Vagina (tissue), 2 donors: ENCODE measurements around the gene SLC16A12. TPM values are rescaled to one million over a fixed set of nuclear protein-coding genes. Genes with fewer than 3 reads are reported as not detected.

ENCODE experiments used
- DNase-seq, 2 donors: peaks; one replicate each; pipeline ENCODE4 v3.0.0-alpha.2; 2017; ENCODE audit errors: extremely low spot score in 2 of 2
- H3K27ac ChIP-seq: fragments of 200-600 bp; sonication (generic); one replicate; pipeline ENCODE4 v1.5.1; 2019
- H3K27me3 ChIP-seq: fragments of 200-600 bp; sonication (generic); one replicate; pipeline ENCODE4 v1.5.1; 2019
- H3K36me3 ChIP-seq, 2 donors: fragments of 200-600 bp; sonication (generic); one replicate each; pipeline ENCODE4 v1.5.1; 2017 to 2019
- H3K4me1 ChIP-seq: fragments of 200-600 bp; sonication (generic); one replicate; pipeline ENCODE4 v1.5.1; 2019
- H3K4me3 ChIP-seq, 2 donors: fragments of 200-600 bp; sonication (generic); 1 replicate in 1 of 2; 2 replicates in 1 of 2; pipeline ENCODE4 v1.5.1; 2016 to 2019
- H3K9me3 ChIP-seq: fragments of 200-600 bp; sonication (generic); one replicate; pipeline ENCODE4 v1.5.1; 2019
- POLR2A ChIP-seq, 2 donors: fragments of 450-650 bp; IDR thresholded peaks; one replicate each; pipeline ENCODE4 v1.6.1; 2017; ENCODE audit warnings: antibody characterized with exemption in 2 of 2, mild to moderate bottlenecking in 2 of 2, moderate library complexity in 2 of 2
- POLR2AphosphoS5 ChIP-seq, 2 donors: sonication (generic); formaldehyde crosslinking; IDR thresholded peaks; one replicate each; pipeline ENCODE4 v1.9.0; 2017; ENCODE audit warnings: antibody characterized with exemption in 2 of 2, mild to moderate bottlenecking in 2 of 2, low read depth in 1 of 2; ENCODE audit not compliant: insufficient read depth in 1 of 2
- intact Hi-C: fragments of 100-400 bp; cut with DNase I; formaldehyde crosslinking; loops from one replicate; pipeline ENCODE4 v1.15.1; 2023
- total RNA-seq: library from RNA; depleted of rRNA; stranded (reverse); fragments of >200 nt; gene quantifications from one replicate; pipeline ENCODE4 v1.2.3, GENCODE V29; 2016
- TF ChIP-seq, protein P1 (sequence below), 3 experiments: fragments of 450-650 bp in 2 of 3; fragments of 200-600 bp in 1 of 3; sonication (generic) in 1 of 3; IDR thresholded peaks; one replicate each; pipeline ENCODE4 v1.5.1; 2017 to 2019; ENCODE audit warnings: antibody characterized with exemption in 3 of 3, mild to moderate bottlenecking in 2 of 3, moderate library complexity in 2 of 3

Gene SLC16A12
- total RNA-seq, 1 donor from 2014 or later, result 3.7 TPM

DNA sequence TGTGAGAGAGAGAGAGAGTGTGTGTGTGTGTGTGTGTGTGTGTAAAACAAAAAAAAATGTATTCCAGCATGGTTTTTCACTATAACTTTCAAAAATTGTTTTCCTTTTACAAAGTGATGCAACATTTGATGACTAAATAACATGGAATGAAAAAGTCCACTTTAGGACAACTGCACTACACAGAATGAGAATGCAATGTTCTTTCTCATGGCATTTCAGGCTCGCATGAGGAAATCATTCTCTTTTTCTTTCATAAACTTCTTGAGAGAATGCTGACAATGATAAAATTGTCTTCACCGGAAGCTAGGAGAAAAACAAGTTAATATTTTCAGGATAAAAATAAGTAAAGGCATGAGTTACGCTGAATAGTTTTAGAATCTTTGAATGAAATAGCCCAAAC is 53.7 kb downstream of the SLC16A12 start:
- Histone ChIP-seq H3K4me3 (no peak overlapping the region), H3K27me3 (no peaks in the 10 kb centered on the region), H3K9me3 (no peaks in the 10 kb centered on the region), H3K27ac (peak overlapping the region; percentile 59), H3K36me3 (no peaks in the 10 kb centered on the region), H3K4me1 (peaks cover 33% of the 10 kb centered on the region)
- intact Hi-C loops, result no loop called here
- DNase-seq, result no peak
- TF ChIP-seq POLR2A (IDR thresholded peaks at IDR 0.05), result no peak
- TF ChIP-seq POLR2AphosphoS5 (IDR thresholded peaks at IDR 0.05; ENCODE audit: insufficient read depth in 1 of 2, low read depth in 1 of 2), result peak in 1 of 2 donors; percentile 96

GRCh38 chr10:89479771-89480446 is 55.5 kb downstream of the SLC16A12 start:
- Histone ChIP-seq H3K9me3 (no peaks in the 10 kb centered on the region), H3K27me3 (no peaks in the 10 kb centered on the region), H3K27ac (peak overlapping the region; percentile 59), H3K4me1 (peaks cover 47% of the 10 kb centered on the region), H3K36me3 (no peaks in the 10 kb centered on the region), H3K4me3 (no peak overlapping the region)
- no peak for DNase-seq
- TF ChIP-seq, protein P1, sequence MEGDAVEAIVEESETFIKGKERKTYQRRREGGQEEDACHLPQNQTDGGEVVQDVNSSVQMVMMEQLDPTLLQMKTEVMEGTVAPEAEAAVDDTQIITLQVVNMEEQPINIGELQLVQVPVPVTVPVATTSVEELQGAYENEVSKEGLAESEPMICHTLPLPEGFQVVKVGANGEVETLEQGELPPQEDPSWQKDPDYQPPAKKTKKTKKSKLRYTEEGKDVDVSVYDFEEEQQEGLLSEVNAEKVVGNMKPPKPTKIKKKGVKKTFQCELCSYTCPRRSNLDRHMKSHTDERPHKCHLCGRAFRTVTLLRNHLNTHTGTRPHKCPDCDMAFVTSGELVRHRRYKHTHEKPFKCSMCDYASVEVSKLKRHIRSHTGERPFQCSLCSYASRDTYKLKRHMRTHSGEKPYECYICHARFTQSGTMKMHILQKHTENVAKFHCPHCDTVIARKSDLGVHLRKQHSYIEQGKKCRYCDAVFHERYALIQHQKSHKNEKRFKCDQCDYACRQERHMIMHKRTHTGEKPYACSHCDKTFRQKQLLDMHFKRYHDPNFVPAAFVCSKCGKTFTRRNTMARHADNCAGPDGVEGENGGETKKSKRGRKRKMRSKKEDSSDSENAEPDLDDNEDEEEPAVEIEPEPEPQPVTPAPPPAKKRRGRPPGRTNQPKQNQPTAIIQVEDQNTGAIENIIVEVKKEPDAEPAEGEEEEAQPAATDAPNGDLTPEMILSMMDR (IDR thresholded peaks at IDR 0.05), result no peak
- TF ChIP-seq POLR2A (IDR thresholded peaks at IDR 0.05), result no peak
- TF ChIP-seq POLR2AphosphoS5 (IDR thresholded peaks at IDR 0.05; ENCODE audit: insufficient read depth in 1 of 2, low read depth in 1 of 2), result no peak
- intact Hi-C loops, result no loop called here

- intact Hi-C loops, result no loop called here
- Histone ChIP-seq H3K9me3 (no peaks in the 10 kb centered on the region), H3K36me3 (no peaks in the 10 kb centered on the region), H3K27ac (peak overlapping the region; percentile 59), H3K4me3 (no peak overlapping the region), H3K4me1 (peaks cover 47% of the 10 kb centered on the region), H3K27me3 (no peaks in the 10 kb centered on the region)
- TF ChIP-seq POLR2AphosphoS5 (IDR thresholded peaks at IDR 0.05; ENCODE audit: insufficient read depth in 1 of 2, low read depth in 1 of 2), result no peak
- TF ChIP-seq, protein P1 (IDR thresholded peaks at IDR 0.05), result no peak
- no peak for TF ChIP-seq POLR2A (IDR thresholded peaks at IDR 0.05)
- DNase-seq, result no peak
Observed at GRCh38 chr10:89478739-89479654, 56.4 kb downstream of the SLC16A12 start.

- no peaks in the 10 kb centered on the region for H3K27me3 ChIP-seq
- no peaks in the 10 kb centered on the region for H3K36me3 ChIP-seq
- no peak overlapping the region for H3K4me3 ChIP-seq
- no peak for DNase-seq
- no peaks in the 10 kb centered on the region for H3K9me3 ChIP-seq
- H3K4me1 ChIP-seq, result peaks cover 47% of the 10 kb centered on the region
- peak overlapping the region; percentile 59 for H3K27ac ChIP-seq
- TF ChIP-seq POLR2AphosphoS5 (IDR thresholded peaks at IDR 0.05; ENCODE audit: insufficient read depth in 1 of 2, low read depth in 1 of 2) (no peak), POLR2A (IDR thresholded peaks at IDR 0.05) (no peak)
- TF ChIP-seq, protein P1 (IDR thresholded peaks at IDR 0.05), result no peak
- intact Hi-C loops, result no loop called here
Observed at GRCh38 chr10:89478085-89478738, 57.2 kb downstream of the SLC16A12 start.

- no peak for DNase-seq
- TF ChIP-seq POLR2AphosphoS5 (IDR thresholded peaks at IDR 0.05; ENCODE audit: insufficient read depth in 1 of 2, low read depth in 1 of 2) (no peak), POLR2A (IDR thresholded peaks at IDR 0.05) (no peak)
- TF ChIP-seq, protein P1 (IDR thresholded peaks at IDR 0.05), result no peak
- Histone ChIP-seq H3K4me1 (peaks cover 45% of the 10 kb centered on the region), H3K36me3 (no peaks in the 10 kb centered on the region), H3K27ac (peak overlapping the region; percentile 49), H3K27me3 (no peaks in the 10 kb centered on the region), H3K9me3 (no peaks in the 10 kb centered on the region), H3K4me3 (no peak overlapping the region)
- intact Hi-C loops, result no loop called here
Observed at GRCh38 chr10:89476150-89476549, 59.2 kb downstream of the SLC16A12 start.
